ENCODE measurements around the gene MLF2.

- TF ChIP-seq, protein P1, sequence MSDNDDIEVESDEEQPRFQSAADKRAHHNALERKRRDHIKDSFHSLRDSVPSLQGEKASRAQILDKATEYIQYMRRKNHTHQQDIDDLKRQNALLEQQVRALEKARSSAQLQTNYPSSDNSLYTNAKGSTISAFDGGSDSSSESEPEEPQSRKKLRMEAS (IDR thresholded peaks at IDR 0.05), result no peak
- TF ChIP-seq ZFX (IDR thresholded peaks at IDR 0.05), result no peak
- no peak for TF ChIP-seq CTCF (IDR thresholded peaks at IDR 0.05 in 2 of 3, conservative IDR thresholded peaks at IDR 0.05 in 1 of 3; ENCODE audit: borderline replicate concordance in 1 of 3, insufficient read depth in 1 of 3, low read depth in 2 of 3, low read length in 2 of 3)
- TF ChIP-seq YY1 (IDR thresholded peaks at IDR 0.05; ENCODE audit: extremely low read depth, insufficient replicate concordance, low read depth, low read length), result no peak
- TF ChIP-seq POLR2AphosphoS5 (IDR thresholded peaks at IDR 0.05; ENCODE audit: low read depth, low read length), result no peak; the same call in 1 of the 2 replicates
- no peak for TF ChIP-seq ZNF274 (IDR thresholded peaks at IDR 0.05; ENCODE audit: low read depth, low read length)
- TF ChIP-seq EZH2 (IDR thresholded peaks at IDR 0.05), result no peak
- TF ChIP-seq RAD21 (IDR thresholded peaks at IDR 0.05; ENCODE audit: low read depth), result no peak
Observed at GRCh38 chr12:6771509-6772330, 18.8 kb upstream of the MLF2 start.

All from HCT116 (cell line).